ENCODE results near the gene DHDDS.
A peak's percentile ranks its signal among the peaks of the same experiment; 100 is the strongest.
"Not testable (repeated sequence)": the region's sequence is repeated elsewhere in the genome, so short reads cannot be mapped to it uniquely, and the experiment has no call there.

The DHDDS gene, protein sequence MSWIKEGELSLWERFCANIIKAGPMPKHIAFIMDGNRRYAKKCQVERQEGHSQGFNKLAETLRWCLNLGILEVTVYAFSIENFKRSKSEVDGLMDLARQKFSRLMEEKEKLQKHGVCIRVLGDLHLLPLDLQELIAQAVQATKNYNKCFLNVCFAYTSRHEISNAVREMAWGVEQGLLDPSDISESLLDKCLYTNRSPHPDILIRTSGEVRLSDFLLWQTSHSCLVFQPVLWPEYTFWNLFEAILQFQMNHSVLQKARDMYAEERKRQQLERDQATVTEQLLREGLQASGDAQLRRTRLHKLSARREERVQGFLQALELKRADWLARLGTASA

GRCh38 chr1:26431979-26432695 is at the start of gene DHDDS:
Gene DHDDS, plus strand, starts transcription at chr1:26432321. Its CDS starts 625 bp downstream, at chr1:26432946.
- peak; percentile 99 for DNase-seq

- no peak for DNase-seq
Observed at GRCh38 chr1:26384076-26384475, 48.0 kb upstream of the DHDDS start.

GRCh38 chr1:26385063-26385462 is 47.1 kb upstream of the DHDDS start:
- DNase-seq, result not testable (repeated sequence)

DNA sequence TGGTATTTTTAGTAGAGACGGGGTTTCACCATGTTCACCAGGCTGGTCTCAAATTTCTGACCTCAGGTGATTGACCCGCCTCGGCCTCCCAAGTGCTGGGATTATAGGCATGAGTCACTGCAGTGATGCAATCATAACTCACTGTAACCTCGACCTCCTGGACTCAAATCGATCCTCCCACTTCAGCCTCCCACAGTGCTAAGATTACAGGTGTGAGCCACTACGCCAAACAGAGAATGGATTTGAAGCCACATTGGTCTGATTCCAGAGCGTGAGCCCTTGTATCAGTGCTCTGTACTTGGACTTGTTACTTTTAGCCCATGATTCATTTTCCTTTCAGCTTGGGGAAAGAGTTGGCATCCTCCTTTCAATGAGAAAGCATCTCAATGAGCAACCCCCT is 44.7 kb upstream of the DHDDS start:
- no peak for DNase-seq

DNA sequence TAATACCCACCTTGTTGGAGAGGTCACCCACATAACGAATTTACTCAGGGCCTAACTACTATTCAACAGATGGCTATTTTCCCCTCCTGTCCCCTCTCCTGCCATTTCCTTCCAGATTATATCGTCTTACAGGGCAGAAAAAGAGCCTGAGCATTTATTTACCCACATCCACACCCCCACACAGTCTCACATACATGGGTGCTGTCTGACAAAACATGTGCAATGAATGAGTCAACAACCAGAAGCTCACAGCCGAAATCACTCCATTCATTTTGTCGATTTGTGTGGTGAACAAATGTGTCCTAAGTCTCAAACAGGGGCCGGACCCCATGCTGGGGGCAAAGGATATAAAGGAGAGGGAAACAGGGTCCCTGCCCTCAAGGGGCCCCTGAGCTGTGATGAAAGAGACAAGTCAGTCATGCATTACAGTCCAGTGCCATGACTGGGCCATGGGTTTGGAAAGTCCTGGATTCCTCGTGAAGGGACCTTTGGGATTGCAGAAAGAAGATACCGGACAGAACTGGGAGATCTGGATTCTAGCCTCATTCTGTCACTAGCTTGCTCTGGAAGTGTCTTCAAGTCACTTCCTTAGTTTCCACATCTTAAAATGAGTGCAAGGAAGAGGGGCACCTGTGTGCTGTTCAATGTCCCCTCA is 43.2 kb upstream of the DHDDS start:
- no peak for DNase-seq

DNA sequence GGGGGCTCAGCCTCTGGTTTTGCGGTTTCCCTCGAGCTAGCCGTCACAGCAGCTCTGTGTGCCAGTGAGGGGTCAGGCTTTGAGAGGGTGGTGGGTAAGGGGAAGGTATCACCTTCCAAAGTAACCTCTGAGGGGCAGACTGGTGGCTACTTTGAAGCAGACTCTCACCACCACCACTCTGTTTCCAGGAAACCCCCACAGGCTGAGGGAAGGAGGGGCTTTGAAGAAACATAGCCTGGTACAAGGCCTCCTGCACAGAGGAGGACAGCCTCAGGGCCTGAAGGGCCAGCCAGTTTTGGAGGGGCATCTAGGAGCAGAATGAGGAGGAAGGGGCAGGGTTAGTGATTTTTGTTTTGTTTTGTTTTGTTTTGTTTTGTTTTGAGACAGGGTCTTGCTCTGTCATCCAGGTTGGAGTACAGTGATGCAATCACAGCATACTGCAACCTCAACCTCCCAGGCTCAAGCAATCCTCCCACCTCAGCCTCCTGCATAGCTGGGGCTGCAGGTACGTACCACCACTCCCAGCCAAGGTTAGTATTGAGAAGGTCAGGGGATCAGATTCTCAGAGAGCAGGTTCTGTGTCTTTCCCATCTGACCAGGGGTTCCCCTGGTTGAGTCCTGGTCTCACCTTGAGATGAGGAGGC is 42.4 kb upstream of the DHDDS start:
- DNase-seq, result no peak

GRCh38 chr1:26391450-26391849 is 40.7 kb upstream of the DHDDS start:
- peak; percentile 34 for DNase-seq

DNA sequence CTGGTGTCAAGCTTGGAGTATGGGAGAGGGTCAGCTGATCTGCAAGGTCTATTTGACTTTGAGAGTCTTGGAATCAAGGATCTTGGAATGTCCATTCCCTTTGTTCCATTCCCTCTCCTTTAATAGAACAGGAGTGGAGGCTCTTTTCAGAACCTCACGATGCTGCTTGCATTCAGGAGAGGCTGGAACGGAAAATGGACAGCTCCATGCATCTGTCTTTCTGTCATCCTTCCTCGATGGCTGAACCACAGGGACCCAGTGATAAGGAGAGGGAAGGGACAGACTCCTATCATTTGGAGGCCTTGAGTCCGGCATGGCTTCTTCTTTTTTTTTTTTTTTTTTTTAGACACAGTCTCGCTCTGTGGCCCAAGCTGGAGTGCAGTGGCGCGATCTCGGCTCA is 36.4 kb upstream of the DHDDS start:
- DNase-seq, result no peak

- DNase-seq, result no peak
Observed at GRCh38 chr1:26399034-26399433, 33.1 kb upstream of the DHDDS start.

GRCh38 chr1:26401891-26402290 is 30.2 kb upstream of the DHDDS start:
- no peak for DNase-seq

GRCh38 chr1:26403656-26404055 is 28.5 kb upstream of the DHDDS start:
- no peak for DNase-seq

- no peak for DNase-seq
Observed at GRCh38 chr1:26404641-26405040, 27.5 kb upstream of the DHDDS start.

GRCh38 chr1:26405281-26405915 is 26.7 kb upstream of the DHDDS start:
- DNase-seq, result no peak

GRCh38 chr1:26408604-26409003 is 23.5 kb upstream of the DHDDS start:
- peak; percentile 47 for DNase-seq

DNA sequence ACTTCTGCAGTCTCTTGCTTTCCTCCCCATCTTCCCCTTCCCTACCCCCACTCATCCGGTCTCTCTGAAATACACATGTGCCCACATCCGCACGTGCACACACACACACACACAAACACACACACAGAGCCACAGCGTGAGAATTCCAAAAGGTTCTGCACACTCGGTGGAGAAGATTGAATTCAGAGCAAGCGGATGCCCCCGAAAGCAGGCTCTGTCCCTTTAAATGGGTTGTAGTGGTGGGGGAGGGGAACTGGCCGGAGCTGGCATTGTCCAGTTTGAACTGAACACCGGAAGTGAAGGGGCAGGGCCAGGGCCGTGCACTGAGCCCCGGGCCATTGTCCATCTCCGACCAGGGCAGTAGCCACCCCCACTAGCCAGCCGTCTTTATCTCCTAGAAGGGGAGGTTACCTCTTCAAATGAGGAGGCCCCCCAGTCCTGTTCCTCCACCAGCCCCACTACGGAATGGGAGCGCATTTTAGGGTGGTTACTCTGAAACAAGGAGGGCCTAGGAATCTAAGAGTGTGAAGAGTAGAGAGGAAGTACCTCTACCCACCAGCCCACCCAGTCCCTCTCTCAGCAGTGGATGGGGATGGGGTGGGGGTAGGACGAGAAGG is 22.8 kb upstream of the DHDDS start:
- no peak for DNase-seq

GRCh38 chr1:26410706-26411623 is 21.2 kb upstream of the DHDDS start, which contains the start of gene LIN28A:
Gene LIN28A, plus strand, starts transcription at chr1:26410817. Its CDS starts 75 bp downstream, at chr1:26410892.
- no peak for DNase-seq

DNA sequence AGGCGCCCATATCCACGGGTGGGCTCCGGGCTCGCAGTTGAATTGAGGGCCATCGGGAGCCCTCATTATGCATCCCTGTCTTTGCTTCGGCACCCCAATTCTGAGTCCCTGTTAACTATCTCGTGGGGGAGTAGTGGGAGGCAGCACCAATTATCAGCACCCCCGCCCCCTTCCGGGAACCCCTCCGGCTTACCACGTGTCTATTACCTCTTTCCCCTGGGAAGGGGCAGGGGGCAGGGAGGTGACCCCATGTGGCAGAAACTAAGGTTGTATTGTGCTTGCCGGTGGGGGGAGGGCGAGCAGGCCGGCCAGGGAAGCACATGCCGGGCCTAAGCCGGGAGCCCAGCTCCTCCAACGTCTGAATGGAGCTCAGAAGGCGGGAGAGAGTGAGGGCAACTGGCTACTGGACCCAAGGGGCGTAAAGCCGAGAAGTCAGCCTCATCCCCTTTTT is 20.5 kb upstream of the DHDDS start:
- no peak for DNase-seq

- no peak for DNase-seq
Observed at GRCh38 chr1:26412180-26412840, 19.8 kb upstream of the DHDDS start.

DNA sequence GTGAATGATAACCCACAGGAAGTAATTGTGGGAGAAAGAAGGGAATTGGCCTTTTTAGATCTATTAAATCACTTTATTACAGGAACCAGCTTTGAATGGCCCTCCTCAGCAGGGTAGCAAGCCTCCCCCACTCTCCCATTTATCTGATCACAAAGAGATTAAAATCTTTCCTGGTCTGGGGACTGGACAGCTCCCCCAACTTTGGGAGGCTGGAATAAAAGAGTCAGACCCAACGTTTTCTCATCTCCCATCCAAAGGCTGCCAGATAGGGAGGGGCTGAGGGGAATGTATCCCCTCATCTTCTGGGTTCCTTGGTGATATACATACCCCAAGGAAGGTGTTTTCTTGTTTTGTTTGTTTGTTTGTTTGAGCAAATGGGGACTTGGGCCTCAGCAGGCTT is 19.1 kb upstream of the DHDDS start:
- no peak for DNase-seq

DNA sequence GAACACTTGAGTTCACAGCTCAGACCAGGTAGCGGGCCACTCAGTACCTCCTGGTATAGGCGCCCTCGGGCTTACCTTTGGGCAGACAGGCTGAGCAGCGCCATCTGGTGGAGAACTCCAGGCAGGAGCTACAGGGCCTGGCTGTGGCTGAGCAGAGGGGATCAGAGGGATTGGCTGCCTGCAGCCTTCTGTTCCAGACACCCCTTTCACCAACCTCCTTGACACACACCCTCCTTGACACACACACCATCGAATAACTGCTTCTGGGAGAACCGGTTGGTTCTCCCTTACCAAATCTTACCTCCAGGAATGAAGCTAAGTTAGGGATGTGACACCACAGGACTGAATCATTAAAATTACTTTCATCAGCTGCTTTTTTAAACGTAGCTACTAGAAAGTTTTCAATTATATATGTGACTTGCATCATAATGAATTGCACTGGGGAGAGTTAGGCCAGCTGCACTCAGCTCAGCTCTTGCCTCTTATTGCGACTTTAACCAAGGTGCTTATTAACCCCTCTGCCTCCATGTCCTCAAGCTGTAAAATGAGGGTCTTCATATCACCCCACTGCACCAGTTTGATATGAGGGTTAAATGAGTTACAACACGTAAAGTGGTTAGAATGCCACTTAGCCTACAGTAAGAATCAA is 14.9 kb upstream of the DHDDS start:
- DNase-seq, result peak; percentile 85

Data from activated CD4-positive, alpha-beta T cell treated with anti-CD3 and anti-CD28 coated beads, Interleukin-2, amount 50 U/mL, for 16 hours (primary cell).